SK-N-SH (cell line): ENCODE measurements around the gene PADI2. TPM values are rescaled to one million over a fixed set of nuclear protein-coding genes. Genes with fewer than 3 reads are reported as not detected.

ENCODE experiments used
- CTCF ChIA-PET: fragments of 300-600, 350-600 bp; formaldehyde crosslinking; extraction: SDS; loops from one replicate; lab custom pipeline; 2021; lab: Yijun Ruan, JAX
- POLR2A ChIA-PET: fragments of 350-600 bp; sonication (Branson Sonifier 250); formaldehyde crosslinking; extraction: SDS; loops from one replicate; lab custom pipeline; 2020; ENCODE audit warnings: antibody characterized with exemption, inconsistent platforms; lab: Yijun Ruan, JAX
- DNase-seq: peaks from one replicate; pipeline ENCODE4 v3.0.0; 2012
- H2AFZ ChIP-seq: fragments of 200-600 bp; sonication (generic); 2 replicates; pipeline ENCODE4 v1.8.1; 2016; ENCODE audit warnings: antibody characterized with exemption, mild to moderate bottlenecking, low read depth
- H3F3A ChIP-seq: fragments of 200-600 bp; sonication (generic); replicated peaks from 2 replicates; pipeline ENCODE3; 2016; ENCODE audit warnings: antibody characterized with exemption, mild to moderate bottlenecking; ENCODE audit not compliant: insufficient read depth
- H3K27ac ChIP-seq, 2 experiments: fragments of 200-500 bp in 1 of 2; fragments of 200-600 bp in 1 of 2; sonication (Bioruptor generic) in 1 of 2; sonication (generic), shearing (Covaris generic) in 1 of 2; 2 replicates each; pipeline versions ENCODE4 v1.5.1 to v1.6.1; 2014 to 2016; ENCODE audit warnings: low read depth in 2 of 2, inconsistent platforms in 1 of 2, low read length in 1 of 2, mild to moderate bottlenecking in 1 of 2, mixed read lengths in 1 of 2
- H3K27me3 ChIP-seq: fragments of 200-600 bp; sonication (generic), shearing (Covaris generic); 2 replicates; pipeline ENCODE4 v1.6.1; 2016; ENCODE audit warnings: mixed run types; ENCODE audit not compliant: insufficient read depth
- H3K36me3 ChIP-seq, 2 experiments: fragments of 200-500 bp in 1 of 2; fragments of 200-600 bp in 1 of 2; sonication (Bioruptor generic) in 1 of 2; sonication (generic) in 1 of 2; replicated peaks in 1 of 2; 2 replicates each; pipeline versions ENCODE3 to v1.5.1; 2014 to 2016; ENCODE audit warnings: low read length in 1 of 2, mild to moderate bottlenecking in 1 of 2; ENCODE audit not compliant: insufficient read depth in 2 of 2, control insufficient read depth in 1 of 2
- H3K4me1 ChIP-seq, 2 experiments: fragments of 200-500 bp in 1 of 2; fragments of 200-600 bp in 1 of 2; sonication (Bioruptor generic) in 1 of 2; sonication (generic), shearing (Covaris generic) in 1 of 2; 2 replicates each; pipeline versions ENCODE4 v1.5.1 to v1.6.1; 2014 to 2016; ENCODE audit warnings: low read depth in 1 of 2, low read length in 1 of 2, mixed run types in 1 of 2; ENCODE audit not compliant: insufficient read depth in 2 of 2, control insufficient read depth in 1 of 2
- H3K4me2 ChIP-seq: fragments of 200-600 bp; sonication (generic), shearing (Covaris generic); 2 replicates; pipeline ENCODE4 v1.6.1; 2017; ENCODE audit warnings: mixed run types
- H3K4me3 ChIP-seq, 2 experiments: fragments of 200-500 bp in 1 of 2; fragments of 200-600 bp in 1 of 2; sonication (Bioruptor generic) in 1 of 2; sonication (generic), shearing (Covaris generic) in 1 of 2; 2 replicates each; pipeline versions ENCODE4 v1.5.1 to v1.8.1; 2014 to 2016; ENCODE audit warnings: low read depth in 2 of 2, inconsistent platforms in 1 of 2, low read length in 1 of 2, mild to moderate bottlenecking in 1 of 2, mixed read lengths in 1 of 2, moderate library complexity in 1 of 2
- H3K79me2 ChIP-seq: fragments of 200-600 bp; sonication (generic); 2 replicates; pipeline ENCODE4 v1.8.1; 2017; ENCODE audit warnings: mild to moderate bottlenecking; ENCODE audit not compliant: insufficient read depth
- H3K9ac ChIP-seq: fragments of 200-600 bp; sonication (generic); 2 replicates; pipeline ENCODE4 v1.6.1; 2017; ENCODE audit warnings: mixed run types
- H3K9me2 ChIP-seq: fragments of 200-600 bp; sonication (generic); 2 replicates; pipeline ENCODE4 v1.6.1; 2017; ENCODE audit warnings: mixed run types
- H3K9me3 ChIP-seq: fragments of 200-600 bp; sonication (generic); 2 replicates; pipeline ENCODE4 v1.6.1; 2017; ENCODE audit warnings: mixed run types, mild to moderate bottlenecking, moderate library complexity
- H4K20me1 ChIP-seq: fragments of 200-600 bp; sonication (generic); 2 replicates; pipeline ENCODE4 v1.6.1; 2017; ENCODE audit warnings: mild to moderate bottlenecking, mixed run types; ENCODE audit not compliant: insufficient read depth
- CHD2 ChIP-seq: fragments of 150-350 bp; IDR thresholded peaks from 2 replicates; pipeline ENCODE4 v1.6.1; 2018; ENCODE audit warnings: low read length; ENCODE audit not compliant: partially characterized antibody
- ELF1 ChIP-seq: IDR thresholded peaks from 2 replicates; pipeline ENCODE4 v1.4.0; 2012
- GABPA ChIP-seq: IDR thresholded peaks from 2 replicates; pipeline ENCODE4 v1.4.0; 2012; ENCODE audit warnings: low read depth, mild to moderate bottlenecking
- MEF2A ChIP-seq: IDR thresholded peaks from 2 replicates; pipeline ENCODE4 v1.4.0; 2012; ENCODE audit warnings: low read depth, borderline replicate concordance
- MXI1 ChIP-seq: IDR thresholded peaks from 2 replicates; pipeline ENCODE4 v1.6.1; 2012; ENCODE audit warnings: mild to moderate bottlenecking, low read depth, low read length, improper control_type of control experiment
- NRF1 ChIP-seq: IDR thresholded peaks from 2 replicates; pipeline ENCODE4 v1.6.1; 2012; ENCODE audit warnings: low read depth, mild to moderate bottlenecking, low read length
- POLR2AphosphoS5 ChIP-seq: IDR thresholded peaks from 2 replicates; pipeline ENCODE4 v1.6.1; 2012; ENCODE audit warnings: low read depth, low read length
- RFX5 ChIP-seq: IDR thresholded peaks from 2 replicates; pipeline ENCODE4 v1.6.1; 2012; ENCODE audit warnings: mild to moderate bottlenecking, improper control_type of control experiment, low read length
- SIN3A ChIP-seq: IDR thresholded peaks from 2 replicates; pipeline ENCODE4 v1.6.1; 2012; ENCODE audit warnings: low read depth, mild to moderate bottlenecking, low read length, moderate library complexity, borderline replicate concordance
- TAF1 ChIP-seq: IDR thresholded peaks from 2 replicates; pipeline ENCODE4 v1.6.1; 2012; ENCODE audit warnings: low read depth, mild to moderate bottlenecking, low read length, moderate library complexity, borderline replicate concordance
- TCF12 ChIP-seq: IDR thresholded peaks from 2 replicates; pipeline ENCODE4 v1.4.0; 2012
- YY1 ChIP-seq: IDR thresholded peaks from 2 replicates; pipeline ENCODE4 v1.4.0; 2012; ENCODE audit warnings: low read depth, mild to moderate bottlenecking
- WGBS: methylation state at CpG from one replicate; pipeline ENCODE4 v1.1.6; 2017; ENCODE audit warnings: low lambda C conversion rate; 5-methylcytosine and 5-hydroxymethylcytosine counted together
- polyA plus RNA-seq, 3 experiments: library from polyadenylated mRNA; depleted of rRNA; stranded (reverse); fragments of >200 nt; gene quantifications; 2 replicates each; pipeline ENCODE4 v1.2.3, GENCODE V29; 2012
- TF ChIP-seq, protein P1 (sequence below): IDR thresholded peaks from 2 replicates; pipeline ENCODE4 v1.6.1; 2012; ENCODE audit warnings: mild to moderate bottlenecking, low read depth, low read length, moderate library complexity
- TF ChIP-seq, protein P2 (sequence below): IDR thresholded peaks from 2 replicates; pipeline ENCODE4 v1.4.0; 2012; ENCODE audit warnings: low read depth
- TF ChIP-seq, protein P3 (sequence below): IDR thresholded peaks from 2 replicates; pipeline ENCODE4 v1.4.0; 2012; ENCODE audit warnings: low read depth, borderline replicate concordance
- TF ChIP-seq, protein P4 (sequence below): IDR thresholded peaks from 2 replicates; pipeline ENCODE4 v1.4.0; 2012; ENCODE audit warnings: low read depth, borderline replicate concordance
- TF ChIP-seq, protein P5 (sequence below): fragments of 150-350 bp; IDR thresholded peaks from 2 replicates; pipeline ENCODE4 v1.6.1; 2017; ENCODE audit warnings: antibody characterized with exemption, low read length, low read depth, borderline replicate concordance

The PADI2 gene
- polyA plus RNA-seq, 1 of the 3 experiments (the other 2 are of a cell fraction) = 0.58 TPM

DNA sequence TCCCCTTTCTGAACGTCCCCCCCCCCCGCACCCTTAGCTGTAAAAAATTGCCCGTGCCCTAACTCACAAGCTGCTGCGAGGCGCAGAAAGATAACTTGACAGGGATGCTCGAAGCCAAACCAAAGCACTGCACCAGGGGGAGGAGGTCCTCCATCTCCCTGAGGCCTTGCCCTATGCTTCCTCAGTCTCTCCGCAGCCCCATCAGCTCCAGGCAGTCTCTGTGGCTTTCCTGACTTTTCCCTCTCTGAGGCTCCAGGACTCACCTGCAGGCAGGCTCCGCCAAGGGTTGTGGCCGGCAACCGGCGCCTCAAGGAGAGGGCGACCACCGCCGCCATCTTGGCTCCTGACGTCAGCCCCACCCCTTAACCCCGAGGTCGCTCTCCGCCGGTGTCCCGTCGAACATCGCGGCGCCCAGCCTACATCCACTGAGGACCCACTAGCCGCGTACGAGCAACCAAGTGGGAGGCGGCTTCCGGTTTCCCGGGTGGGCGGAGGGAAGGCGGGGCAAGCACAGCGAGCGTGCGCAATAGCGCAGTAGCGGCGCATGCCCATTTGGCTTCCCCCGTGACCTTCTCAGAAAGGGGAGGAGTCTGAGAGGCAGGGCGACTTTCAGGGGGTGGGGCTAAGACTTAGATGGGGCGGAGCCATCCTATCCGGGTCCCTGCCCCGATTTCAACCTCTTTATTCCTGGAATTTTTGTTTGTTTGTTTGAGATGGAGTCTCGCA lies 65.4 kb downstream of the PADI2 start, which contains the start of gene SDHB:
Gene SDHB (minus strand): TSS at position 348 of the 726 bp plus-strand sequence. CDS start 13 bp downstream, at position 335.
- H3K9me2 ChIP-seq = no peaks in the 10 kb centered on the region
- TF ChIP-seq SIN3A (peak; percentile 28; the same call in 1 of the 2 replicates), GABPA (peak; percentile 79), CHD2 (peak; percentile 82), MEF2A (no peak), TCF12 (no peak), POLR2AphosphoS5 (peak; percentile 77), NRF1 (peak; percentile 90), ELF1 (peak; percentile 80), TAF1 (peak; percentile 80), RFX5 (no peak), MXI1 (peak; percentile 54; the same call in 1 of the 2 replicates), YY1 (peak; percentile 95)
- TF ChIP-seq, protein P1, sequence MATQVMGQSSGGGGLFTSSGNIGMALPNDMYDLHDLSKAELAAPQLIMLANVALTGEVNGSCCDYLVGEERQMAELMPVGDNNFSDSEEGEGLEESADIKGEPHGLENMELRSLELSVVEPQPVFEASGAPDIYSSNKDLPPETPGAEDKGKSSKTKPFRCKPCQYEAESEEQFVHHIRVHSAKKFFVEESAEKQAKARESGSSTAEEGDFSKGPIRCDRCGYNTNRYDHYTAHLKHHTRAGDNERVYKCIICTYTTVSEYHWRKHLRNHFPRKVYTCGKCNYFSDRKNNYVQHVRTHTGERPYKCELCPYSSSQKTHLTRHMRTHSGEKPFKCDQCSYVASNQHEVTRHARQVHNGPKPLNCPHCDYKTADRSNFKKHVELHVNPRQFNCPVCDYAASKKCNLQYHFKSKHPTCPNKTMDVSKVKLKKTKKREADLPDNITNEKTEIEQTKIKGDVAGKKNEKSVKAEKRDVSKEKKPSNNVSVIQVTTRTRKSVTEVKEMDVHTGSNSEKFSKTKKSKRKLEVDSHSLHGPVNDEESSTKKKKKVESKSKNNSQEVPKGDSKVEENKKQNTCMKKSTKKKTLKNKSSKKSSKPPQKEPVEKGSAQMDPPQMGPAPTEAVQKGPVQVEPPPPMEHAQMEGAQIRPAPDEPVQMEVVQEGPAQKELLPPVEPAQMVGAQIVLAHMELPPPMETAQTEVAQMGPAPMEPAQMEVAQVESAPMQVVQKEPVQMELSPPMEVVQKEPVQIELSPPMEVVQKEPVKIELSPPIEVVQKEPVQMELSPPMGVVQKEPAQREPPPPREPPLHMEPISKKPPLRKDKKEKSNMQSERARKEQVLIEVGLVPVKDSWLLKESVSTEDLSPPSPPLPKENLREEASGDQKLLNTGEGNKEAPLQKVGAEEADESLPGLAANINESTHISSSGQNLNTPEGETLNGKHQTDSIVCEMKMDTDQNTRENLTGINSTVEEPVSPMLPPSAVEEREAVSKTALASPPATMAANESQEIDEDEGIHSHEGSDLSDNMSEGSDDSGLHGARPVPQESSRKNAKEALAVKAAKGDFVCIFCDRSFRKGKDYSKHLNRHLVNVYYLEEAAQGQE = no peak
- TF ChIP-seq, protein P2, sequence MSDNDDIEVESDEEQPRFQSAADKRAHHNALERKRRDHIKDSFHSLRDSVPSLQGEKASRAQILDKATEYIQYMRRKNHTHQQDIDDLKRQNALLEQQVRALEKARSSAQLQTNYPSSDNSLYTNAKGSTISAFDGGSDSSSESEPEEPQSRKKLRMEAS = 0 out of 2 replicates have a peak, but pooled peaks have one; percentile 29
- TF ChIP-seq, protein P3, sequence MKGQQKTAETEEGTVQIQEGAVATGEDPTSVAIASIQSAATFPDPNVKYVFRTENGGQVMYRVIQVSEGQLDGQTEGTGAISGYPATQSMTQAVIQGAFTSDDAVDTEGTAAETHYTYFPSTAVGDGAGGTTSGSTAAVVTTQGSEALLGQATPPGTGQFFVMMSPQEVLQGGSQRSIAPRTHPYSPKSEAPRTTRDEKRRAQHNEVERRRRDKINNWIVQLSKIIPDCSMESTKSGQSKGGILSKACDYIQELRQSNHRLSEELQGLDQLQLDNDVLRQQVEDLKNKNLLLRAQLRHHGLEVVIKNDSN = peak; percentile 74
- TF ChIP-seq, protein P4, sequence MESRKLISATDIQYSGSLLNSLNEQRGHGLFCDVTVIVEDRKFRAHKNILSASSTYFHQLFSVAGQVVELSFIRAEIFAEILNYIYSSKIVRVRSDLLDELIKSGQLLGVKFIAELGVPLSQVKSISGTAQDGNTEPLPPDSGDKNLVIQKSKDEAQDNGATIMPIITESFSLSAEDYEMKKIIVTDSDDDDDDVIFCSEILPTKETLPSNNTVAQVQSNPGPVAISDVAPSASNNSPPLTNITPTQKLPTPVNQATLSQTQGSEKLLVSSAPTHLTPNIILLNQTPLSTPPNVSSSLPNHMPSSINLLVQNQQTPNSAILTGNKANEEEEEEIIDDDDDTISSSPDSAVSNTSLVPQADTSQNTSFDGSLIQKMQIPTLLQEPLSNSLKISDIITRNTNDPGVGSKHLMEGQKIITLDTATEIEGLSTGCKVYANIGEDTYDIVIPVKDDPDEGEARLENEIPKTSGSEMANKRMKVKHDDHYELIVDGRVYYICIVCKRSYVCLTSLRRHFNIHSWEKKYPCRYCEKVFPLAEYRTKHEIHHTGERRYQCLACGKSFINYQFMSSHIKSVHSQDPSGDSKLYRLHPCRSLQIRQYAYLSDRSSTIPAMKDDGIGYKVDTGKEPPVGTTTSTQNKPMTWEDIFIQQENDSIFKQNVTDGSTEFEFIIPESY = 0 out of 2 replicates have a peak, but pooled peaks have one; percentile 41
- TF ChIP-seq, protein P5, sequence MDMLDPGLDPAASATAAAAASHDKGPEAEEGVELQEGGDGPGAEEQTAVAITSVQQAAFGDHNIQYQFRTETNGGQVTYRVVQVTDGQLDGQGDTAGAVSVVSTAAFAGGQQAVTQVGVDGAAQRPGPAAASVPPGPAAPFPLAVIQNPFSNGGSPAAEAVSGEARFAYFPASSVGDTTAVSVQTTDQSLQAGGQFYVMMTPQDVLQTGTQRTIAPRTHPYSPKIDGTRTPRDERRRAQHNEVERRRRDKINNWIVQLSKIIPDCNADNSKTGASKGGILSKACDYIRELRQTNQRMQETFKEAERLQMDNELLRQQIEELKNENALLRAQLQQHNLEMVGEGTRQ = peak; percentile 37; the same call in 1 of the 2 replicates
- H2AFZ ChIP-seq = peak within 1 kb of the TSS; percentile 100
- peak within 1 kb of the TSS; percentile 74 for H3K9ac ChIP-seq
- no peaks in the 10 kb centered on the region for H4K20me1 ChIP-seq
- peaks cover 7% of the 10 kb centered on the region; the same call in 1 of the 2 replicates for H3K27me3 ChIP-seq
- WGBS = 2% methylated on average over 37 of the region's 44 CpGs
- H3K4me3 ChIP-seq = peak within 1 kb of the TSS; percentile 87 to 96
- peak within 1 kb of the TSS; percentile 50 to 78 for H3K27ac ChIP-seq
- peaks cover 8 to 11% of the 10 kb centered on the region in 2 experiments; a peak in 3 of 4 replicates for H3K4me1 ChIP-seq
- H3F3A ChIP-seq = peaks cover 5% of the 10 kb centered on the region
- CTCF ChIA-PET = interaction anchor here (1.2 to 24.3 kb wide), 2 partner anchors 95 to 184 kb away, joined by 3 to 408 read pairs; no protein-coding TSS in a partner anchor
- peak; percentile 97 for DNase-seq
- H3K9me3 ChIP-seq = no peaks in the 10 kb centered on the region
- H3K79me2 ChIP-seq = peaks cover 49% of the 10 kb centered on the region
- peak within 1 kb of the TSS; percentile 94 for H3K4me2 ChIP-seq
- POLR2A ChIA-PET = interaction anchor here (0.6 kb wide), 1 partner anchor 76 kb away, joined by 3 read pairs; no protein-coding TSS in a partner anchor
- peaks cover 8 to 16% of the 10 kb centered on the region in 2 experiments for H3K36me3 ChIP-seq
